Fibroblast of the aortic adventitia (primary cell): ENCODE measurements around the gene HOXA5. TPM values are rescaled to one million over a fixed set of nuclear protein-coding genes. Genes with fewer than 3 reads are reported as not detected.

Experiments
- DNase-seq: peaks from one replicate; pipeline ENCODE4 v3.0.0-alpha.2; 2010; ENCODE audit warnings: low read depth
- H3K4me3 ChIP-seq: 2 replicates; pipeline ENCODE4 v1.5.1; 2011; ENCODE audit warnings: low read depth, mild to moderate bottlenecking, control low read depth, low read length, moderate library complexity
- CTCF ChIP-seq: IDR thresholded peaks from 2 replicates; pipeline ENCODE4 v1.5.1; 2011; ENCODE audit warnings: mild to moderate bottlenecking, low read length, control low read depth, inconsistent platforms; ENCODE audit not compliant: insufficient read depth
- total RNA-seq: library from RNA; depleted of rRNA; stranded (reverse); fragments of >200 nt; gene quantifications from 2 replicates; pipeline ENCODE4 v1.2.3, GENCODE V29; 2012; ENCODE audit warnings: low replicate concordance

Gene HOXA5
- total RNA-seq, 1 donor, result 0.72 TPM

- no peak for TF ChIP-seq CTCF
- no peak for DNase-seq
- H3K4me3 ChIP-seq, result peak within 1 kb of the TSS; percentile 33
These were observed 41.8 kb upstream of the HOXA5 start, which contains the start of gene HOXA11 for GRCh38 chr7:27185013-27185853. Gene HOXA11 (minus strand): TSS chr7:27185232. CDS start chr7:27185144, 88 bp downstream.

DNA sequence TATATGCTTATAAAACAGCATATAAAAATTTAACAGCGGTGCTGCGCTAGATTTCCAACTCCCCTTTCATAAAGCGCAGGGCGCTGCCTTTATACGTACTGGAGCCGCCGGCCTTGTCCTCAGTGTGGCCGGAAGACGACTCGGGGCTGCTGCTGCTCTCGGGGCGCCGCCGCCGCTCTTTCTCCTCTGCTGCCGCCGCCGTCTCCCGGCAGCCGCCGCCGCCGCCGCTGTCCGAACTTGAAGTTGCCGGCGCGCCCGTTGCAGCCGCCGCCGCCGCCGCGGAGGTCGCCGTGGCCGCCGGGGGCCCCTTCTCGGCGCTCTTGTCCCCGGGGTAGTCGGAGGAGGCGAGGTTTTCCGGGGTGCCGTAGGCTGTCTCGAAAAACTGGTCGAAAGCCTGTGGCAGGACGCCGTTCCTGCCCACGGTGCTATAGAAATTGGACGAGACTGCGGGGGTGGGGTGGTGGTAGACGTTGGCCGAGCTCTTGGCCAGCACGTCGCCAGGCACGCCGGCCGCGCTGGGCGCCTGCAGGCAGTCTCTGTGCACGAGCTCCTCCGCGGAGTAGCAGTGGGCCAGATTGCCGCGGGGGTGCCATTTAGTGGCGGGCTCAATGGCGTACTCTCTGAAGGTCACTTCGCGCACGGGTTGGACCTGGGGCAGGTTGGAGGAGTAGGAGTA lies 41.0 kb upstream of the HOXA5 start:
- no peak for DNase-seq
- TF ChIP-seq CTCF, result no peak
- peak overlapping the region; percentile 33 for H3K4me3 ChIP-seq

DNA sequence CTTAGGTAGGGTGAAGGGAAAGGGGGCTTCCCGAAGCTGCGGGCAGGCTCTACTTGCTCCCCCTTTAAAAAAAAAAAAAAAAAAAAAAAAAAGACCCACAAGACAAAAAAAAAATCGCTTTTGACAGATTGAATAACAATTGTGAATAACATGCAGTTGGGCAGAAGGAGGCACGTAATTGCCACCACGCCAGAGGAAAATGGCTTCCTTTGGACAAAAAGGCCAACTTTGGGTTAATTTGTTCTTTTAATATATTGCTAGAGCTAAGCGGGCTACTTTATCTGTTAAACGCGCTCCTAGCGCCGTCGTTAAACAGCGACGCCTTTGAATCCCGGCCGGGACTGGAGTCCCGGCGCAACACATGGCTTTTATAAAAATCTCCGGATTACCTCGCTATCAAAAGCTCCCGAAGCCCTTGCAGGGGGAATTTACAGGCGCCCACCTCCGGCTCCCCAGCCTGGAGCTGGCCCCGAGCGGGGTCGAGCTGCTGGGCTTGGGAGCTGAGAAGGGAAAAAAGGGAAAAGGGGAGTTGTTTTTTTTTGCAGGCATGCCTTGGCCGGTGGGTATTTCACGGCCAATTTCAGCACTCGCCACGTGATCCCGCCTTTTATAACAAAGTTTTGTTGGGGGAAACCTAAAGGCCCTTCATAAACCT lies 40.3 kb upstream of the HOXA5 start:
- H3K4me3 ChIP-seq, result peak overlapping the region; percentile 10
- TF ChIP-seq CTCF, result no peak
- no peak for DNase-seq

DNA sequence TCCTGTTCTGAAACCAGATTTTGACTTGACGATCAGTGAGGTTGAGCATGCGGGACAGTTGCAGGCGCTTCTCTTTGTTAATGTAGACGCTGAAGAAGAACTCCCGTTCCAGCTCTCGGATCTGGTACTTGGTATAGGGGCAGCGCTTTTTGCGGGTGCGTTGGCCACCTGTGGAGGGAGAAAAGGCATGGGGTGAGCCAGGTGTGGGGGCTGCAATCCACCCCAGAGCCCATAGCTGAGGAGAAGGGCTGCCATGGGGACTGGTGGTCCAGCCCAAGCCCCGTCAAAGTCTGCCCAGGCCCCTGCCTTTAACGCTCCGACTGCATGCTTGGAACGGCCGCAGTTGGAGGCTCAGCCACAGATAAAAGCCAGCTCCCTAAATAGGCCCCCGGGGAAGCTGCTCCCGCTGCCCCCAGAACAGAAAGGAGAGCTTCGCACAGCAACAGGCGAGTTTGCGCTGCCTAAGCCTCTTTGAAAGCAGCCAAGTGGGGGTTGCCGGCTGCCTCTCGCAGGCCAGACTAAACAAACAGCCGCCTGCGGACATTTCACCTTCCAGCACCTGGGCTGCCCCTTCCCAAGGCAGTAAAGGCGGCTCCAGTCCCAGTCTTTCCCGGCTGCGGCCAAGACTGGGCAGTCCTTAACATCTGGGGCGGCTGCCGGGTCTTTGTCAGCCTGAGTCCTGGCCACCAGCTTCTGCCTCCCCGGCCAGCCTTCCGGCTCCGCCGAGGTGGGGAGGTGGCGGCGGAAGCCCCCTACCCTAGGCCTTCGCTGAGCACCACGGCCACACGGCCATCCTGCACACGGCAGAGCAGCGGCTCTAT lies 39.6 kb upstream of the HOXA5 start:
- no peak for DNase-seq
- no peak overlapping the region for H3K4me3 ChIP-seq
- no peak for TF ChIP-seq CTCF

DNA sequence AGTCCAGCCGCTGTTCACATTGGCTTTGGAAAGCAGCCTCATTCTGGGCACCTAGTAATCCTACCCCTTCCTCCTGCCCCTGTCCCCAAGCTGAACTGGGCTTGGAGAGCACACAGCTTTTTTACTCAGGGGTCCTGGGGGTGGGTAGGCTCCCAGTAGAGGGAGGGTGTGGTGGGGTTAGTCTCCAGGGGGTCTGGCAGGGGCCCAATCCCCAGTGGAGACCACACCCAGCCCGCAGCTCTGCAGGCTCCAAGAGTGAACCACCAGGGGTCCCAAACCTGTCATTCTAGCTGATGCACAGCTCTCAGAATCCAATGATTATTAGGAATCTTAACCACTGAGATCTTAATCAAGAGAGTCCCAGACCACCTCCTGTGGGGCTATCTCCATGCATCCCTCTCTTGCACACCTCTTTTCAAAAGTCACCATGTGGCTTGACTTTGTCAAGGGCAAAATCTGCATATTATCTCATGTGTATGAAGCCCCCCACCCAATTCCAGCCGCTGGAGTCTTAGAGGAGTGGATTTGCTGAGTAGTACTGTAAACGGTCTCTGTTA lies 38.9 kb upstream of the HOXA5 start:
- no peak overlapping the region for H3K4me3 ChIP-seq
- DNase-seq, result no peak
- TF ChIP-seq CTCF, result no peak

GRCh38 chr7:27181795-27182275 lies 38.4 kb upstream of the HOXA5 start:
- no peak overlapping the region for H3K4me3 ChIP-seq
- no peak for TF ChIP-seq CTCF
- DNase-seq, result no peak
